ENCODE data around the gene SPHK1. TPM values are rescaled to one million over a fixed set of nuclear protein-coding genes. Genes with fewer than 3 reads are reported as not detected.
A peak's percentile ranks its signal among the peaks of the same experiment; 100 is the strongest.

Gene SPHK1
- polyA plus RNA-seq, 3 donors, result 1.7 to 2.5 (median 2.3) TPM

- no peak for DNase-seq (ENCODE audit: low read depth in 3 of 3, low spot score in 2 of 3)
Measured at GRCh38 chr17:76383546-76384221, 725 bp upstream of the SPHK1 start.

- DNase-seq (ENCODE audit: low read depth in 3 of 3, low spot score in 2 of 3), result no peak
Measured at GRCh38 chr17:76384987-76385891, 830 bp downstream of the SPHK1 start.

GRCh38 chr17:76385892-76386786 is 1.7 kb downstream of the SPHK1 start:
- DNase-seq (ENCODE audit: low read depth in 3 of 3, low spot score in 2 of 3), result no peak

GRCh38 chr17:76386966-76387765 is 2.8 kb downstream of the SPHK1 start:
- no peak for DNase-seq (ENCODE audit: low read depth in 3 of 3, low spot score in 2 of 3)

GRCh38 chr17:76388966-76389888 is 4.8 kb downstream of the SPHK1 start:
- DNase-seq (ENCODE audit: low read depth in 3 of 3, low spot score in 2 of 3), result no peak

GRCh38 chr17:76390003-76390421 is 5.6 kb downstream of the SPHK1 start:
- no peak for DNase-seq (ENCODE audit: low read depth in 3 of 3, low spot score in 2 of 3)

GRCh38 chr17:76391200-76391715 is 6.8 kb downstream of the SPHK1 start:
- DNase-seq (ENCODE audit: low read depth in 3 of 3, low spot score in 2 of 3), result no peak

- DNase-seq (ENCODE audit: low read depth in 3 of 3, low spot score in 2 of 3), result no peak
Measured at GRCh38 chr17:76394166-76394565, 9.8 kb downstream of the SPHK1 start.

GRCh38 chr17:76395980-76396379 is 11.6 kb downstream of the SPHK1 start:
- no peak for DNase-seq (ENCODE audit: low read depth in 3 of 3, low spot score in 2 of 3)

- no peak for DNase-seq (ENCODE audit: low read depth in 3 of 3, low spot score in 2 of 3)
Measured at GRCh38 chr17:76397184-76397583, 12.8 kb downstream of the SPHK1 start.

GRCh38 chr17:76397687-76398522 is 13.5 kb downstream of the SPHK1 start:
- DNase-seq (ENCODE audit: low read depth in 3 of 3, low spot score in 2 of 3), result peak in 1 of 3 donors; percentile 70

- DNase-seq (ENCODE audit: low read depth in 3 of 3, low spot score in 2 of 3), result no peak
Measured at GRCh38 chr17:76398523-76399174, 14.2 kb downstream of the SPHK1 start.

- DNase-seq (ENCODE audit: low read depth in 3 of 3, low spot score in 2 of 3), result no peak
Measured at GRCh38 chr17:76399175-76400172, 15.1 kb downstream of the SPHK1 start.

- no peak for DNase-seq (ENCODE audit: low read depth in 3 of 3, low spot score in 2 of 3)
Measured at GRCh38 chr17:76402711-76403110, 18.3 kb downstream of the SPHK1 start.

GRCh38 chr17:76404256-76404655 is 19.8 kb downstream of the SPHK1 start:
- DNase-seq (ENCODE audit: low read depth in 3 of 3, low spot score in 2 of 3), result no peak

GRCh38 chr17:76404976-76405563 is 20.7 kb downstream of the SPHK1 start:
- DNase-seq (ENCODE audit: low read depth in 3 of 3, low spot score in 2 of 3), result no peak
